Spleen (tissue), 3 donors: Measurements from ENCODE around the gene C3orf20.

Source experiments
- POLR2A ChIP-seq, 3 donors: fragments of 450-650 bp; IDR thresholded peaks; one replicate each; pipeline ENCODE4 v1.5.1; 2017; ENCODE audit warnings: antibody characterized with exemption in 3 of 3, mild to moderate bottlenecking in 1 of 3
- POLR2AphosphoS5 ChIP-seq, 3 donors: sonication (generic); formaldehyde crosslinking; IDR thresholded peaks; one replicate each; pipeline ENCODE4 v1.5.1; 2017; ENCODE audit warnings: antibody characterized with exemption in 3 of 3

DNA sequence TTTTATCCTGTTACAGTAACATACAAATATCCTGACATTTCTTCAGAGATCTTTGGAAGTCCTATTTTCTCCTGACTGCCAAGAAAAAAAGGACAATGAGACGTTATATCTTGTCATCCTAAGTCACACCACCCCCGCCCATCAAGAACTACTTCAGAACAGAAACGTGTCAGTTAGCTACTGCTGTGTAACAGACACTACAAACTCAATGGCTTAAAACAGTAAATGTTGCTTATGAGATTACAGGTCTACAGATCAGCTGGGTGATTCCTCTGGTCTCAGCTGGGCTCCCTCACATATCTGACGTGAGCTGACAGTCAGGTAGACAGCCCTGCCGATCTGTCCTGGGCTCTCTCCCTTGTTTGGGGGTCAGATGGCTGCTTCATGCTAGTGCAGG lies 43.8 kb upstream of the C3orf20 start:
- TF ChIP-seq POLR2A (IDR thresholded peaks at IDR 0.05) (no peak), POLR2AphosphoS5 (IDR thresholded peaks at IDR 0.05) (no peak)
